ENCODE data around the gene FOXP2. TPM values are rescaled to one million over a fixed set of nuclear protein-coding genes. Genes with fewer than 3 reads are reported as not detected.

Gene FOXP2
- total RNA-seq, 1 experiment from 2014 or later = not detected

- BruUV-seq (replicated peaks) = no TSS peak
- TF ChIP-seq EZH2 (IDR thresholded peaks at IDR 0.05; ENCODE audit: low read length, unreplicated experiment) = no peak
- TF ChIP-seq, protein P1, sequence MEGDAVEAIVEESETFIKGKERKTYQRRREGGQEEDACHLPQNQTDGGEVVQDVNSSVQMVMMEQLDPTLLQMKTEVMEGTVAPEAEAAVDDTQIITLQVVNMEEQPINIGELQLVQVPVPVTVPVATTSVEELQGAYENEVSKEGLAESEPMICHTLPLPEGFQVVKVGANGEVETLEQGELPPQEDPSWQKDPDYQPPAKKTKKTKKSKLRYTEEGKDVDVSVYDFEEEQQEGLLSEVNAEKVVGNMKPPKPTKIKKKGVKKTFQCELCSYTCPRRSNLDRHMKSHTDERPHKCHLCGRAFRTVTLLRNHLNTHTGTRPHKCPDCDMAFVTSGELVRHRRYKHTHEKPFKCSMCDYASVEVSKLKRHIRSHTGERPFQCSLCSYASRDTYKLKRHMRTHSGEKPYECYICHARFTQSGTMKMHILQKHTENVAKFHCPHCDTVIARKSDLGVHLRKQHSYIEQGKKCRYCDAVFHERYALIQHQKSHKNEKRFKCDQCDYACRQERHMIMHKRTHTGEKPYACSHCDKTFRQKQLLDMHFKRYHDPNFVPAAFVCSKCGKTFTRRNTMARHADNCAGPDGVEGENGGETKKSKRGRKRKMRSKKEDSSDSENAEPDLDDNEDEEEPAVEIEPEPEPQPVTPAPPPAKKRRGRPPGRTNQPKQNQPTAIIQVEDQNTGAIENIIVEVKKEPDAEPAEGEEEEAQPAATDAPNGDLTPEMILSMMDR (conservative IDR thresholded peaks at IDR 0.05; ENCODE audit: low read depth, low read length) = no peak
- no peak for TF ChIP-seq EZH2phosphoT487 (IDR thresholded peaks at IDR 0.05; ENCODE audit: borderline replicate concordance, low read length)
- POLR2A ChIA-PET (ENCODE audit: unreplicated experiment) = no interaction called here
Observed at GRCh38 chr7:114419441-114420272, 5.0 kb downstream of the FOXP2 start.

DNA sequence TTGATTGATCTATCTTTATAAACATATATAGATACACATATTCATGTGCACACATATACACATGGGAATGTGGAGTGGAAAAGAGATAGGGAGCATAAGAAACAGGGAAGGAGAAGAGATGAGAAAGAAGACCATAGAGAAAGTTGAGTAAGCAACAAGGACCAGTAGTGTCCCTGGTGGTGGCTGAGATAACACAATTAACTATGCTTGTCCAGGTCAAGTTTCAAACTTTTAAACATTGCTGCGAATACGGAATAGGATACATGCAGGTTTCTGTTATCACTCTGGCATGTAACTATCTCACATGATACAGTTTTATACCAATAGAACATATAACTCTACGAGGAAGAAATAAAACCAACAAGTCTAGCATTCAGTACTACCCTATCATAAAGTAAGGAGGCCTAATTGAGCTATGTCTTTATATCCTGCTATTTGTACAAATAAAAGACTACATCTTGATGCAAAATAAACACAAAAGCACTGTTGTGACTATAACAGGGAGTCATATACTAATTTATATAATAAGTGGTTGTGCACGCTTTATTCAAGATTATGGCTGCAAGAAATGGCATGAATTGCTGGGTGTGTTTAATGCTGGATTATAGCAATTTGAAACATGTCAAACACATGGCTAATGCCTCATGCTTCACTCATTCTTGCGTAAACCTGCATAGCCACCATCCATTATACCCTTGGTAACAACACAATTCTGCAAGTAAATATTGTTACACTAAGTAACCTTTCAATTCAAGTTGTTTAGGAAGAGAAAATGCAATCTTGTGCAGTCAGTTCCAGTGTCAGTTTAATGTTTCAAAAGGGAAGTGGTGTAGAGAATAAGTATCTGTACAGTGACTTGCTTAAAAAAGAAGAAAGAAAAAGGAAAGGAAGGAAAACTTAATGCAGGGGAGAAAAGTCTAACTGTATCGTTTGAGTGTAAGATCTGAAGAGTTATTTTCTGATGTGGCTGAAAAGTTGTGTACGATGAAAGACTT lies 8.2 kb downstream of the FOXP2 start:
- peak; percentile 19 for DNase-seq
- no TSS peak for BruUV-seq (replicated peaks)
- no peak overlapping the region for H3K27ac ChIP-seq (ENCODE audit: low read length)

More at GRCh38 chr7:114419441-114420272, 5.0 kb downstream of the FOXP2 start:
- H3K27ac ChIP-seq (ENCODE audit: low read length) = no peak overlapping the region
- ATAC-seq (no peak), DNase-seq (no peak)
- no peak overlapping the region for H3K4me3 ChIP-seq (ENCODE audit: low read length)
- no peak overlapping the region for H3K4me2 ChIP-seq (ENCODE audit: low read length)
- no peaks in the 10 kb centered on the region for H3K9me2 ChIP-seq (replicated peaks; ENCODE audit: low read length)
- no peaks in the 10 kb centered on the region for H3F3A ChIP-seq (ENCODE audit: low read length, unreplicated experiment)
- H3K36me3 ChIP-seq (ENCODE audit: low read depth, low read length) = no peaks in the 10 kb centered on the region
- H3K4me1 ChIP-seq (ENCODE audit: insufficient read depth, low read length) = no peaks in the 10 kb centered on the region
- H3K27me3 ChIP-seq (ENCODE audit: low read length) = peaks cover 58% of the 10 kb centered on the region
- CTCF ChIA-PET = no interaction called here
- intact Hi-C loops (cut with micrococcal nuclease) = loop anchor here (10.0 kb wide), 1 partner anchor 795 kb away; no protein-coding TSS in a partner anchor
- H4K20me1 ChIP-seq (ENCODE audit: low read length) = no peaks in the 10 kb centered on the region
- no peak overlapping the region for H2AFZ ChIP-seq (ENCODE audit: low read length)
- no peaks in the 10 kb centered on the region for H3K9me3 ChIP-seq (ENCODE audit: low read length)
- H3K9ac ChIP-seq (ENCODE audit: low read length) = no peak overlapping the region
- no peaks in the 10 kb centered on the region for H3K79me2 ChIP-seq (ENCODE audit: low read length)

More for the DNA sequence above, 8.2 kb downstream of the FOXP2 start:
- Histone ChIP-seq H3K9me2 (replicated peaks; ENCODE audit: low read length) (no peaks in the 10 kb centered on the region), H3K9me3 (ENCODE audit: low read length) (no peaks in the 10 kb centered on the region), H2AFZ (ENCODE audit: low read length) (no peak overlapping the region), H4K20me1 (ENCODE audit: low read length) (no peaks in the 10 kb centered on the region), H3K4me1 (ENCODE audit: insufficient read depth, low read length) (no peaks in the 10 kb centered on the region), H3F3A (ENCODE audit: low read length, unreplicated experiment) (no peaks in the 10 kb centered on the region), H3K27me3 (ENCODE audit: low read length) (peaks cover 31% of the 10 kb centered on the region), H3K9ac (ENCODE audit: low read length) (no peak overlapping the region), H3K4me2 (ENCODE audit: low read length) (no peak overlapping the region), H3K36me3 (ENCODE audit: low read depth, low read length) (no peaks in the 10 kb centered on the region), H3K4me3 (ENCODE audit: low read length) (no peak overlapping the region), H3K79me2 (ENCODE audit: low read length) (no peaks in the 10 kb centered on the region)
- ChIA-PET POLR2A (ENCODE audit: unreplicated experiment) (no interaction called here), CTCF (no interaction called here)
- TF ChIP-seq, protein P1 (conservative IDR thresholded peaks at IDR 0.05; ENCODE audit: low read depth, low read length) = peak; percentile 52
- TF ChIP-seq EZH2phosphoT487 (IDR thresholded peaks at IDR 0.05; ENCODE audit: borderline replicate concordance, low read length) = no peak
- no peak for TF ChIP-seq EZH2 (IDR thresholded peaks at IDR 0.05; ENCODE audit: low read length, unreplicated experiment)
- intact Hi-C loops (cut with micrococcal nuclease) = loop anchor here (10.0 kb wide), 1 partner anchor 792 kb away; no protein-coding TSS in a partner anchor
- peak; percentile 72 for ATAC-seq
